Activated naive CD8-positive, alpha-beta T cell treated with anti-CD3 and anti-CD28 coated beads for 36 hours (primary cell): Measurements from ENCODE around the gene KCNMA1. TPM values are rescaled to one million over a fixed set of nuclear protein-coding genes. Genes with fewer than 3 reads are reported as not detected.

Source experiments
- DNase-seq: peaks from one replicate; pipeline ENCODE4 v3.0.0; 2021
- H3K27ac Mint-ChIP-seq: one replicate; pipeline ENCODE4 v1.8.0; 2022; ENCODE audit warnings: mild to moderate bottlenecking, moderate library complexity, mixed read lengths
- H3K27me3 Mint-ChIP-seq: one replicate; pipeline ENCODE4 v1.8.0; 2022; ENCODE audit warnings: mild to moderate bottlenecking, mixed read lengths
- H3K36me3 Mint-ChIP-seq: one replicate; pipeline ENCODE4 v1.8.0; 2021; ENCODE audit warnings: mild to moderate bottlenecking, mixed read lengths
- H3K4me1 Mint-ChIP-seq: one replicate; pipeline ENCODE4 v1.8.0; 2021; ENCODE audit warnings: mixed read lengths
- H3K4me3 Mint-ChIP-seq: one replicate; pipeline ENCODE4 v1.8.0; 2022; ENCODE audit warnings: mild to moderate bottlenecking, moderate library complexity, mixed read lengths
- H3K9me3 Mint-ChIP-seq: one replicate; pipeline ENCODE4 v1.8.0; 2022; ENCODE audit warnings: mixed read lengths
- total RNA-seq, 2 experiments: library from RNA; stranded (reverse); gene quantifications; one replicate each; pipeline ENCODE4 v1.2.3, GENCODE V29; 2021

Gene KCNMA1
- total RNA-seq, 2 experiments from 2014 or later: not detected

- Mint-ChIP-seq H3K9me3 (no peaks in the 10 kb centered on the region), H3K4me1 (no peaks in the 10 kb centered on the region), H3K36me3 (no peaks in the 10 kb centered on the region), H3K4me3 (no peak overlapping the region), H3K27me3 (no peaks in the 10 kb centered on the region), H3K27ac (no peak overlapping the region)
- no peak for DNase-seq
Observed at GRCh38 chr10:77611221-77611620, 26.4 kb downstream of the KCNMA1 start.

- H3K4me3 Mint-ChIP-seq: no peak overlapping the region
- H3K27me3 Mint-ChIP-seq: no peaks in the 10 kb centered on the region
- H3K9me3 Mint-ChIP-seq: no peaks in the 10 kb centered on the region
- no peak for DNase-seq
- H3K36me3 Mint-ChIP-seq: no peaks in the 10 kb centered on the region
- no peak overlapping the region for H3K27ac Mint-ChIP-seq
- no peaks in the 10 kb centered on the region for H3K4me1 Mint-ChIP-seq
Observed at GRCh38 chr10:77609781-77610272, 27.8 kb downstream of the KCNMA1 start.

- H3K9me3 Mint-ChIP-seq: no peaks in the 10 kb centered on the region
- H3K27me3 Mint-ChIP-seq: no peaks in the 10 kb centered on the region
- H3K27ac Mint-ChIP-seq: no peak overlapping the region
- no peaks in the 10 kb centered on the region for H3K36me3 Mint-ChIP-seq
- no peak overlapping the region for H3K4me3 Mint-ChIP-seq
- DNase-seq: no peak
- peaks cover 7% of the 10 kb centered on the region for H3K4me1 Mint-ChIP-seq
Observed at GRCh38 chr10:77608281-77608680, 29.3 kb downstream of the KCNMA1 start.

- H3K4me3 Mint-ChIP-seq: no peak overlapping the region
- H3K27ac Mint-ChIP-seq: no peak overlapping the region
- H3K9me3 Mint-ChIP-seq: no peaks in the 10 kb centered on the region
- no peaks in the 10 kb centered on the region for H3K27me3 Mint-ChIP-seq
- H3K36me3 Mint-ChIP-seq: no peaks in the 10 kb centered on the region
- no peak for DNase-seq
- peaks cover 15% of the 10 kb centered on the region for H3K4me1 Mint-ChIP-seq
Observed at GRCh38 chr10:77606751-77607150, 30.9 kb downstream of the KCNMA1 start.

GRCh38 chr10:77605466-77605865 is 32.1 kb downstream of the KCNMA1 start:
- no peaks in the 10 kb centered on the region for H3K36me3 Mint-ChIP-seq
- H3K27me3 Mint-ChIP-seq: no peaks in the 10 kb centered on the region
- no peaks in the 10 kb centered on the region for H3K9me3 Mint-ChIP-seq
- peaks cover 15% of the 10 kb centered on the region for H3K4me1 Mint-ChIP-seq
- H3K27ac Mint-ChIP-seq: no peak overlapping the region
- no peak for DNase-seq
- no peak overlapping the region for H3K4me3 Mint-ChIP-seq

- Mint-ChIP-seq H3K27me3 (no peaks in the 10 kb centered on the region), H3K9me3 (no peaks in the 10 kb centered on the region), H3K36me3 (no peaks in the 10 kb centered on the region), H3K4me3 (no peak overlapping the region), H3K27ac (no peak overlapping the region), H3K4me1 (peaks cover 15% of the 10 kb centered on the region)
- DNase-seq: no peak
Observed at GRCh38 chr10:77604941-77605351, 32.7 kb downstream of the KCNMA1 start.

- Mint-ChIP-seq H3K4me1 (peaks cover 15% of the 10 kb centered on the region), H3K9me3 (no peaks in the 10 kb centered on the region), H3K36me3 (no peaks in the 10 kb centered on the region), H3K4me3 (no peak overlapping the region), H3K27ac (no peak overlapping the region), H3K27me3 (no peaks in the 10 kb centered on the region)
- DNase-seq: no peak
Observed at GRCh38 chr10:77604063-77604462, 33.5 kb downstream of the KCNMA1 start.

- Mint-ChIP-seq H3K36me3 (no peaks in the 10 kb centered on the region), H3K27ac (no peak overlapping the region), H3K27me3 (no peaks in the 10 kb centered on the region), H3K9me3 (no peaks in the 10 kb centered on the region), H3K4me3 (no peak overlapping the region), H3K4me1 (peaks cover 15% of the 10 kb centered on the region)
- DNase-seq: no peak
Observed at GRCh38 chr10:77603534-77603927, 34.1 kb downstream of the KCNMA1 start.

- no peak for DNase-seq
- Mint-ChIP-seq H3K9me3 (no peaks in the 10 kb centered on the region), H3K27ac (no peak overlapping the region)
Observed at GRCh38 chr10:77602913-77603533, 34.6 kb downstream of the KCNMA1 start.

GRCh38 chr10:77602231-77602912 is 35.2 kb downstream of the KCNMA1 start:
- no peak overlapping the region for H3K27ac Mint-ChIP-seq

More at GRCh38 chr10:77602913-77603533, 34.6 kb downstream of the KCNMA1 start:
- H3K36me3 Mint-ChIP-seq: no peaks in the 10 kb centered on the region
- peak overlapping the region; percentile 18 for H3K4me3 Mint-ChIP-seq
- no peaks in the 10 kb centered on the region for H3K27me3 Mint-ChIP-seq
- peaks cover 15% of the 10 kb centered on the region for H3K4me1 Mint-ChIP-seq

GRCh38 chr10:77601488-77601887 is 36.1 kb downstream of the KCNMA1 start:
- H3K36me3 Mint-ChIP-seq: no peaks in the 10 kb centered on the region
- H3K27ac Mint-ChIP-seq: no peak overlapping the region
- no peaks in the 10 kb centered on the region for H3K27me3 Mint-ChIP-seq
- H3K4me1 Mint-ChIP-seq: peaks cover 15% of the 10 kb centered on the region
- DNase-seq: no peak
- no peak overlapping the region for H3K4me3 Mint-ChIP-seq
- peaks cover 1% of the 10 kb centered on the region for H3K9me3 Mint-ChIP-seq

More at GRCh38 chr10:77602231-77602912, 35.2 kb downstream of the KCNMA1 start:
- H3K4me3 Mint-ChIP-seq: no peak overlapping the region
- H3K27me3 Mint-ChIP-seq: no peaks in the 10 kb centered on the region
- no peaks in the 10 kb centered on the region for H3K36me3 Mint-ChIP-seq
- peaks cover 15% of the 10 kb centered on the region for H3K4me1 Mint-ChIP-seq
- DNase-seq: no peak
- H3K9me3 Mint-ChIP-seq: peaks cover 1% of the 10 kb centered on the region

- H3K27ac Mint-ChIP-seq: no peak overlapping the region
Observed at GRCh38 chr10:77600640-77601039, 37.0 kb downstream of the KCNMA1 start.

GRCh38 chr10:77599651-77600050 is 38.0 kb downstream of the KCNMA1 start:
- no peaks in the 10 kb centered on the region for H3K36me3 Mint-ChIP-seq
- H3K27me3 Mint-ChIP-seq: no peaks in the 10 kb centered on the region
- H3K9me3 Mint-ChIP-seq: peaks cover 1% of the 10 kb centered on the region
- H3K4me1 Mint-ChIP-seq: peaks cover 15% of the 10 kb centered on the region
- no peak overlapping the region for H3K4me3 Mint-ChIP-seq
- H3K27ac Mint-ChIP-seq: no peak overlapping the region
- no peak for DNase-seq

More at GRCh38 chr10:77600640-77601039, 37.0 kb downstream of the KCNMA1 start:
- peaks cover 15% of the 10 kb centered on the region for H3K4me1 Mint-ChIP-seq
- H3K4me3 Mint-ChIP-seq: no peak overlapping the region
- H3K9me3 Mint-ChIP-seq: peaks cover 1% of the 10 kb centered on the region
- H3K27me3 Mint-ChIP-seq: no peaks in the 10 kb centered on the region
- DNase-seq: no peak
- H3K36me3 Mint-ChIP-seq: no peaks in the 10 kb centered on the region

GRCh38 chr10:77598606-77599005 is 39.0 kb downstream of the KCNMA1 start:
- no peaks in the 10 kb centered on the region for H3K36me3 Mint-ChIP-seq
- H3K4me3 Mint-ChIP-seq: no peak overlapping the region
- peaks cover 11% of the 10 kb centered on the region for H3K4me1 Mint-ChIP-seq
- H3K9me3 Mint-ChIP-seq: peaks cover 1% of the 10 kb centered on the region
- DNase-seq: no peak
- H3K27me3 Mint-ChIP-seq: no peaks in the 10 kb centered on the region
- no peak overlapping the region for H3K27ac Mint-ChIP-seq

GRCh38 chr10:77597560-77597959 is 40.0 kb downstream of the KCNMA1 start:
- Mint-ChIP-seq H3K36me3 (no peaks in the 10 kb centered on the region), H3K4me3 (no peak overlapping the region), H3K9me3 (peaks cover 1% of the 10 kb centered on the region), H3K4me1 (peaks cover 2% of the 10 kb centered on the region), H3K27ac (no peak overlapping the region), H3K27me3 (no peaks in the 10 kb centered on the region)
- DNase-seq: no peak

- no peaks in the 10 kb centered on the region for H3K4me1 Mint-ChIP-seq
- H3K27ac Mint-ChIP-seq: no peak overlapping the region
- H3K36me3 Mint-ChIP-seq: no peaks in the 10 kb centered on the region
- H3K27me3 Mint-ChIP-seq: no peaks in the 10 kb centered on the region
- H3K4me3 Mint-ChIP-seq: no peak overlapping the region
- H3K9me3 Mint-ChIP-seq: peaks cover 1% of the 10 kb centered on the region
- no peak for DNase-seq
Observed at GRCh38 chr10:77594471-77594783, 43.2 kb downstream of the KCNMA1 start.
